ENCODE data around the gene CD99L2. TPM values are rescaled to one million over a fixed set of nuclear protein-coding genes. Genes with fewer than 3 reads are reported as not detected.

The CD99L2 gene
- total RNA-seq, 1 experiment from 2014 or later = 9.4 TPM

DNA sequence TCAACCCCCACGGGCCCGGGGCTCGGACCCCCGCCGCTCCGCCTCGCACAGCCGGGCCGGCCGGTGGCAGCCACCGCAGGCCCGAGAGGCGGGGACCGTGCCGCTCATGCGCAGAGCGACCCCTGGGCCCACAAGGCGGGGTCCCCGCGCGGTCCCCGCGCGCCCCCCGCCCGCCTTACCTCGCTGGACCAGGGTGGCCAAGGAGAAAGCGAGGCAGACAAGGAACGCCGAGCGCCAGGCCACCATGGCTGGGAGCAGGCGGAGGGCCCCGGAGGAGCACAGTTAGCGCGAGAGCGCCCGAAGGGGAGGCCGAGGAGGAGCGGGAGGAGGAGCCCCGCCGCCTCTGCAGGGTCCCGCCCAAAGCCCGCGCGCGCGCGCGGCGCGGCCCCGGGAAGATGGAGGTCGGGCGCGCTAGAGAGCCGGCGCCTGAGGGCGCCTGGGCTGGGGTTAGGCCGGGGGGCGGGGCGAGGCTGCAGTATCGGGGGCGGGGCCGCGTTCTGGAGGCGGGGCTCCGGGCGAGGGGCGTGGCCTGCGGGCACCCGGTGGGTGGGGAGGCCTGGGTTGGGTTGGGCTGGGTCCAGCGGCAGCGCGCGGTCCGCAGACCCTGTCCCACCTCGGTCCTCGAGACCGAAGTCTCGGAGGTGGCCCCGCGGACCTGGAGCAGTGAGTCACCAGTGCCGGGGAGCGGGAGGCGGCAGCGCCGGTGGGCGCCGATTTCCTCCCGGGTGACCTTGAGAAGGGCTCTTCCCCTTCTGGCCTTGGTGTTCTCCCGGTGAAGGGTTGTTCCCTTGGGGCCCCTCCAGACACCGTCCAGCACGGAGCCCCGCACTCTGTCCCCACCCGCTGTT is at the start of gene CD99L2 (continued):
- TF ChIP-seq USF1 (CRISPR knock-in tag; IDR thresholded peaks at IDR 0.05) (no peak; the same call in 1 of the 2 replicates), ZNF232 (CRISPR knock-in tag; IDR thresholded peaks at IDR 0.05) (no peak)

DNA sequence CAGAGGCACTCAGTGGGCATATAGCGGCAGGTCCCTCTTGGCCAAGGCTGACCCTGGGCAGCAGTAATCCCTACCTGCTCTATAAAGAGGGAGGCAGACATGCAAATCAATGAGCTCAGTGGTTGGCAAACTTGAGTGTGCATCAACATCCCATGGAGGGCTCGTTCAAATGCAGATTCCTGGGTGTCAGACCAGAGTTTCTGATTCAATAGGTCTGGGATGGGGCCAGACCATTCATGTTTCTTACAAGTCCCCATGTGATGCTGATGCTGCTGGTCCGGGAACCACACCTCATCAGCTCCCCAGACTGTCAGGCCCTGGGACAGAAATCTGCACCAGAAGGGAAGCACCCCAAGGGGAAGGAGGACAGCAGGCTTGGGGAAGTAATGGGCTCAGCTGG is 45.8 kb upstream of the CD99L2 start:
- CTCF ChIA-PET = no interaction called here
- POLR2A ChIA-PET = no interaction called here
- Mint-ChIP-seq H3K27ac (no peak overlapping the region), H3K4me1 (peaks cover 28% of the 10 kb centered on the region), H3K9me3 (no peaks in the 10 kb centered on the region), H3K4me3 (no peak overlapping the region), H3K36me3 (no peaks in the 10 kb centered on the region), H3K27me3 (ENCODE audit: low read depth) (no peaks in the 10 kb centered on the region)
- DNase-seq (ENCODE audit: low spot score) = no peak
- peak; percentile 67 for ATAC-seq
- no peak for TF ChIP-seq GTF2I (CRISPR knock-in tag; conservative IDR thresholded peaks at IDR 0.05)
- TF ChIP-seq, protein P1, sequence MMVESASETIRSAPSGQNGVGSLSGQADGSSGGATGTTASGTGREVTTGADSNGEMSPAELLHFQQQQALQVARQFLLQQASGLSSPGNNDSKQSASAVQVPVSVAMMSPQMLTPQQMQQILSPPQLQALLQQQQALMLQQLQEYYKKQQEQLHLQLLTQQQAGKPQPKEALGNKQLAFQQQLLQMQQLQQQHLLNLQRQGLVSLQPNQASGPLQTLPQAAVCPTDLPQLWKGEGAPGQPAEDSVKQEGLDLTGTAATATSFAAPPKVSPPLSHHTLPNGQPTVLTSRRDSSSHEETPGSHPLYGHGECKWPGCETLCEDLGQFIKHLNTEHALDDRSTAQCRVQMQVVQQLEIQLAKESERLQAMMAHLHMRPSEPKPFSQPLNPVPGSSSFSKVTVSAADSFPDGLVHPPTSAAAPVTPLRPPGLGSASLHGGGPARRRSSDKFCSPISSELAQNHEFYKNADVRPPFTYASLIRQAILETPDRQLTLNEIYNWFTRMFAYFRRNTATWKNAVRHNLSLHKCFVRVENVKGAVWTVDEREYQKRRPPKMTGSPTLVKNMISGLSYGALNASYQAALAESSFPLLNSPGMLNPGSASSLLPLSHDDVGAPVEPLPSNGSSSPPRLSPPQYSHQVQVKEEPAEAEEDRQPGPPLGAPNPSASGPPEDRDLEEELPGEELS (CRISPR knock-in tag; IDR thresholded peaks at IDR 0.05) = no peak
- no peak for TF ChIP-seq RELA (CRISPR knock-in tag; IDR thresholded peaks at IDR 0.05; ENCODE audit: borderline replicate concordance)
- TF ChIP-seq RORB (CRISPR knock-in tag; IDR thresholded peaks at IDR 0.05) = no peak
- no peak for TF ChIP-seq ZNF416 (CRISPR knock-in tag; IDR thresholded peaks at IDR 0.05)
- no peak for TF ChIP-seq JUN (CRISPR knock-in tag; IDR thresholded peaks at IDR 0.05)
- no peak for TF ChIP-seq IRF1 (CRISPR knock-in tag; IDR thresholded peaks at IDR 0.05)
- TF ChIP-seq, protein P2, sequence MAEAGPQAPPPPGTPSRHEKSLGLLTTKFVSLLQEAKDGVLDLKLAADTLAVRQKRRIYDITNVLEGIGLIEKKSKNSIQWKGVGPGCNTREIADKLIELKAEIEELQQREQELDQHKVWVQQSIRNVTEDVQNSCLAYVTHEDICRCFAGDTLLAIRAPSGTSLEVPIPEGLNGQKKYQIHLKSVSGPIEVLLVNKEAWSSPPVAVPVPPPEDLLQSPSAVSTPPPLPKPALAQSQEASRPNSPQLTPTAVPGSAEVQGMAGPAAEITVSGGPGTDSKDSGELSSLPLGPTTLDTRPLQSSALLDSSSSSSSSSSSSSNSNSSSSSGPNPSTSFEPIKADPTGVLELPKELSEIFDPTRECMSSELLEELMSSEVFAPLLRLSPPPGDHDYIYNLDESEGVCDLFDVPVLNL (CRISPR knock-in tag; IDR thresholded peaks at IDR 0.05; ENCODE audit: borderline replicate concordance, low read depth) = no peak
- no peak for TF ChIP-seq CREB1 (CRISPR knock-in tag; IDR thresholded peaks at IDR 0.05)
- no peak for TF ChIP-seq KAT7 (CRISPR knock-in tag; IDR thresholded peaks at IDR 0.05; ENCODE audit: borderline replicate concordance)
- TF ChIP-seq TCF7 (CRISPR knock-in tag; IDR thresholded peaks at IDR 0.05; ENCODE audit: low read depth) = no peak
- TF ChIP-seq ZNF512 (CRISPR knock-in tag; IDR thresholded peaks at IDR 0.05; ENCODE audit: borderline replicate concordance) = no peak
- TF ChIP-seq CDX4 (CRISPR knock-in tag; IDR thresholded peaks at IDR 0.05; ENCODE audit: borderline replicate concordance) = no peak
- TF ChIP-seq ZNF232 (CRISPR knock-in tag; IDR thresholded peaks at IDR 0.05) = no peak
- no peak for TF ChIP-seq E2F1 (CRISPR knock-in tag; IDR thresholded peaks at IDR 0.05)
- TF ChIP-seq, protein P3, sequence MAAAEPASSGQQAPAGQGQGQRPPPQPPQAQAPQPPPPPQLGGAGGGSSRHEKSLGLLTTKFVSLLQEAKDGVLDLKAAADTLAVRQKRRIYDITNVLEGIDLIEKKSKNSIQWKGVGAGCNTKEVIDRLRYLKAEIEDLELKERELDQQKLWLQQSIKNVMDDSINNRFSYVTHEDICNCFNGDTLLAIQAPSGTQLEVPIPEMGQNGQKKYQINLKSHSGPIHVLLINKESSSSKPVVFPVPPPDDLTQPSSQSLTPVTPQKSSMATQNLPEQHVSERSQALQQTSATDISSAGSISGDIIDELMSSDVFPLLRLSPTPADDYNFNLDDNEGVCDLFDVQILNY (CRISPR knock-in tag; IDR thresholded peaks at IDR 0.05) = no peak
- no peak for TF ChIP-seq EMX1 (CRISPR knock-in tag; IDR thresholded peaks at IDR 0.05)
- TF ChIP-seq HMGA2 (CRISPR knock-in tag; IDR thresholded peaks at IDR 0.05) = no peak
- no peak for TF ChIP-seq ZNF396 (CRISPR knock-in tag; IDR thresholded peaks at IDR 0.05; ENCODE audit: borderline replicate concordance)
